Gastrocnemius medialis (tissue), 4 donors: ENCODE results near the gene MARK2.

Experiments used
- POLR2A ChIP-seq, 2 donors: fragments of 450-650 bp; IDR thresholded peaks; one replicate each; pipeline ENCODE4 v1.6.1; 2017; ENCODE audit warnings: antibody characterized with exemption in 2 of 2, mild to moderate bottlenecking in 2 of 2, moderate library complexity in 2 of 2
- TF ChIP-seq, protein P1 (sequence below), 5 experiments: fragments of 450-650 bp in 3 of 5; fragments of 200-600 bp in 2 of 5; sonication (generic) in 2 of 5; IDR thresholded peaks in 4 of 5; conservative IDR thresholded peaks in 1 of 5; 1 replicate in 4 of 5; 2 replicates in 1 of 5; pipeline ENCODE4 v1.5.1; 2016 to 2019; ENCODE audit warnings: antibody characterized with exemption in 5 of 5, mild to moderate bottlenecking in 3 of 5, moderate library complexity in 3 of 5

DNA sequence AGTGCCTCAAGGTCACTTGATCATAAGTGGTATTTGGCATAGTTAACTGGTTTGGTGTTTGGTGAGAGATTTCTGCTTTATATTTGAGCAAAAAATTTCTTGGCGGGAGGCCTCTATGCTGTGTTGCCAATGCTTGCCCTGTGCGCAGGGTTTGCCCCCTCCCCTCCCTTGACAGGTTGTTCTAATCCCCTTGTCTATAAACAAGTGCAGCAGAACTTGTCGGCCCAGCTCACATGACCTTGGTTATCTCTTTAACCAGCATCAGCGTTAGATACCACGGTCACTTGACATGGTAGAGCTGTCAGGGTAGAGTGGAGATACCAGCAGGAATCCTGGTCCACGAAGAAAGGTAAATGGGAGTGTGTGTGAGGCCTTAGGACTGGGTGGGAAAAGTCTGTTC is 35.6 kb downstream of the MARK2 start:
- TF ChIP-seq, protein P1, sequence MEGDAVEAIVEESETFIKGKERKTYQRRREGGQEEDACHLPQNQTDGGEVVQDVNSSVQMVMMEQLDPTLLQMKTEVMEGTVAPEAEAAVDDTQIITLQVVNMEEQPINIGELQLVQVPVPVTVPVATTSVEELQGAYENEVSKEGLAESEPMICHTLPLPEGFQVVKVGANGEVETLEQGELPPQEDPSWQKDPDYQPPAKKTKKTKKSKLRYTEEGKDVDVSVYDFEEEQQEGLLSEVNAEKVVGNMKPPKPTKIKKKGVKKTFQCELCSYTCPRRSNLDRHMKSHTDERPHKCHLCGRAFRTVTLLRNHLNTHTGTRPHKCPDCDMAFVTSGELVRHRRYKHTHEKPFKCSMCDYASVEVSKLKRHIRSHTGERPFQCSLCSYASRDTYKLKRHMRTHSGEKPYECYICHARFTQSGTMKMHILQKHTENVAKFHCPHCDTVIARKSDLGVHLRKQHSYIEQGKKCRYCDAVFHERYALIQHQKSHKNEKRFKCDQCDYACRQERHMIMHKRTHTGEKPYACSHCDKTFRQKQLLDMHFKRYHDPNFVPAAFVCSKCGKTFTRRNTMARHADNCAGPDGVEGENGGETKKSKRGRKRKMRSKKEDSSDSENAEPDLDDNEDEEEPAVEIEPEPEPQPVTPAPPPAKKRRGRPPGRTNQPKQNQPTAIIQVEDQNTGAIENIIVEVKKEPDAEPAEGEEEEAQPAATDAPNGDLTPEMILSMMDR (IDR thresholded peaks at IDR 0.05 in 4 of 5, conservative IDR thresholded peaks at IDR 0.05 in 1 of 5): no peak
- no peak for TF ChIP-seq POLR2A (IDR thresholded peaks at IDR 0.05)
